ENCODE results near the gene SLC24A4.

The SLC24A4 gene, protein sequence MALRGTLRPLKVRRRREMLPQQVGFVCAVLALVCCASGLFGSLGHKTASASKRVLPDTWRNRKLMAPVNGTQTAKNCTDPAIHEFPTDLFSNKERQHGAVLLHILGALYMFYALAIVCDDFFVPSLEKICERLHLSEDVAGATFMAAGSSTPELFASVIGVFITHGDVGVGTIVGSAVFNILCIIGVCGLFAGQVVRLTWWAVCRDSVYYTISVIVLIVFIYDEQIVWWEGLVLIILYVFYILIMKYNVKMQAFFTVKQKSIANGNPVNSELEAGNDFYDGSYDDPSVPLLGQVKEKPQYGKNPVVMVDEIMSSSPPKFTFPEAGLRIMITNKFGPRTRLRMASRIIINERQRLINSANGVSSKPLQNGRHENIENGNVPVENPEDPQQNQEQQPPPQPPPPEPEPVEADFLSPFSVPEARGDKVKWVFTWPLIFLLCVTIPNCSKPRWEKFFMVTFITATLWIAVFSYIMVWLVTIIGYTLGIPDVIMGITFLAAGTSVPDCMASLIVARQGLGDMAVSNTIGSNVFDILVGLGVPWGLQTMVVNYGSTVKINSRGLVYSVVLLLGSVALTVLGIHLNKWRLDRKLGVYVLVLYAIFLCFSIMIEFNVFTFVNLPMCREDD

DNA sequence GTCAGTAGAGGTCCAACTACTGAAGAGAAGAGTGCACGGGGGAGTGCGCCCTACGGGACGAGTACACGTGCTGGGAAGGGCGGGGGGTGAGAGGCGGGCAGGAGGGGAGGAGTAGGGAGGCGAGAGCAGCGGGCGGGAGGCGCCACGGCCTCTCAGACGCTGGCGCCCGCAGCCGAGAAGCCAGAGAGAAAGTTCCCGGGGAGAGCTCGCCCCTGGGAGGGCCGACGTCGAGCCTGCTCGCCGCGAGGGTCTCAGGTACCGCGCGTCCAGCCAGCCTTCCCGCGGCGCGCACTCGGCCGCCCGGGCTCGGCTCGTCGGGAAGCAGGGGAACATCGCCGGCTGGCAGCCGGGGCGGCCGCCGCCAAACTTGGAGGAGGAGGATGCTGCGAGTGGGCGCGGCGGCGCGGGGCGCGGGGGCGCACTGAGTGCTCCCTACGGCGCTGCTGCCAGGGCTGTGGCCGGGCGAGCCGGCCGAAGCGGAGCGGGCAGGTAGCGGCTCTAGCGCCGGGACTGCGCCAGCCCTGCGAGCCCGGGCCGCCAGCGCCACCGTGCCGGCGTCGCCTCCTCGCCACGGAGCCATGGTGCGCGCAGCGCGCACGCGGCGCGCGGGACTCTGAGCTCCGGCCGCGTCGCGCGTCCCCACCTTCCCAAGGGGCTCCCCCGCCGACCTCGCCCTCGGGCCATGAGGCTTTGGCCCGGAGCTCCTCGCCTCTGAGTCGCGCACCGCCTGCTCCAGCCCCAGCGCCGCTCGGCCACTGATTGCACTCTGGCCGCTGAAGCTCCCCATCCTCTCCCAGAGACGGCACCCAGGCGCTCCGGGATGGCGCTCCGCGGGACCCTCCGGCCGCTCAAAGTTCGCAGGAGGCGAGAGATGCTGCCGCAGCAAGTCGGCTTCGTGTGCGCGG, at the start of gene SLC24A4:
TSS of gene SLC24A4 (plus strand) at position 155 of the 905 bp plus-strand sequence. CDS start at position 821, 666 bp downstream.
- FAIRE-seq: no peak

DNA sequence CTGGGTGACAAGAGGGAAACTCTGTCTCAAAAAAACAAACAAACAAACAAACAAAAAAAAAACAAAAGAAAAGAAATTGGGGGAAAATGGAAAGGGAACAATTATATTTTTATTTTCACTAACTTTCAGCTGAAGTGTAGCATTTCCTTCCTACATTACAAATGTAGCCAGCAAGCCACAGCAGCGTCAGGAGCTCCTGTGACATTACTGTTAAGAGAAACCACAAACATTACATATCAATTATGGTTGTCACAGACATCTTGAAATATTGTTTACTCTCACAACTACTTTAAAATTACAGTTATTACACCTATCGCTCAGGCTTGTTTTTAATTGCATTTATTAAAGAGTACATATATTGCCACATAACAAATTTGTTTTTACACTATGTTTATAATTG, 49.8 kb upstream of the SLC24A4 start:
- FAIRE-seq: no peak

DNA sequence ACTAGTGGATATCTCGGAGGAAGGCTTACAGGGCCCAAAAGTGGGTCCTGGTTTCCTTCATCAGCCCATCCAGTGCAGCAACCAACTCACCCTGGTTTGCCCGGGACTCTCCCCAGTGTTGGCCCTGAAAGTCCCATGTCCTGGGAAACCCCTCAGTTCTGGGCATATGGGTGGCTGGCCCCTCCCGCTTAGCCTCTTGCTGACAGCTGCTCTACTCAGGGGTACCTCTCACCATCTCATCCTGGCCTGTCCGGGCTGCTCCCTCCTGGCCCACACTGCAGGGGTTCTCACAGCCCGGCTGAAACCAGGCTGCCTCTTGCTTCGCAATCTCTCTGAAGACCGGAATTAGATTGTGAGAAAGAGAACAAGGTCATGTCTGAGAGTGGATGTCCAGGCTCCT, 48.9 kb upstream of the SLC24A4 start:
- no peak for FAIRE-seq

DNA sequence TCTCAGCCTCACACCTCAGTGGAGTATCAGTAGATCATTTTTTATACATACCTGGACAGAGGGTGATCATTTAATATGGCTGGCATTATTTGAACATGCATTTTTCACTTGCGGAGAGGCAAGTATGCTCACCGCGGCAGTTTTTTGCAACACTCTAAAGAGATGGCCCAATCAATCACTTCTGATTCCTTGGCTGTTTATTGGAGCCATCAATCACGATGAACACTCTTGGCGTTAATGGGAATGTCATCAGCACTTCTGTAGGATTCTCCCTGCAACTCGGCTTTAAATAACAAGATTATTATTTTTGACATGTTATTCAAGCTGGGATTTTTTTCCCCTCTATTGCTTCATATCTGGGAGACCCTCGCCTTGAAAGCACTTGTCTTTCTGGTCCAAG, 46.9 kb upstream of the SLC24A4 start:
- no peak for FAIRE-seq

DNA sequence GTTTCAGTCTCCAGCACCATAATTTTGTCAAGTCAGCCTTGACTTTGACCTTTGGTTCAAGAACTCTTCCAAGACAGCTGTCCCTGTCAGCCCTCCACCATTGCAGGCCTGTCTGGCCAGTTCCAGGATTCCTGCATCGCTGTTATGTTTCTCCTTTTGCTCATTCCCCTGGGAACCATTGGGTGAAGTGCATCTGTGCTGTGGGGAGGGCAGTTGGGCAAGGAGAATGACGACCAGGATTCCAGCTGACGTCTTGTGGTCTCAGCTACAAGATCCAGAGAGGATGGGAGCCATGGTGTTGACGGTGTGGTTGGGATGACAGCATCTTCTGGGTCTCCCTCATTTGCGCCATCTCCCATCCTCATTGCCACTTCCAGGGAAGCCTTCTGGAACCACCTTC, 45.9 kb upstream of the SLC24A4 start:
- no peak for FAIRE-seq

DNA sequence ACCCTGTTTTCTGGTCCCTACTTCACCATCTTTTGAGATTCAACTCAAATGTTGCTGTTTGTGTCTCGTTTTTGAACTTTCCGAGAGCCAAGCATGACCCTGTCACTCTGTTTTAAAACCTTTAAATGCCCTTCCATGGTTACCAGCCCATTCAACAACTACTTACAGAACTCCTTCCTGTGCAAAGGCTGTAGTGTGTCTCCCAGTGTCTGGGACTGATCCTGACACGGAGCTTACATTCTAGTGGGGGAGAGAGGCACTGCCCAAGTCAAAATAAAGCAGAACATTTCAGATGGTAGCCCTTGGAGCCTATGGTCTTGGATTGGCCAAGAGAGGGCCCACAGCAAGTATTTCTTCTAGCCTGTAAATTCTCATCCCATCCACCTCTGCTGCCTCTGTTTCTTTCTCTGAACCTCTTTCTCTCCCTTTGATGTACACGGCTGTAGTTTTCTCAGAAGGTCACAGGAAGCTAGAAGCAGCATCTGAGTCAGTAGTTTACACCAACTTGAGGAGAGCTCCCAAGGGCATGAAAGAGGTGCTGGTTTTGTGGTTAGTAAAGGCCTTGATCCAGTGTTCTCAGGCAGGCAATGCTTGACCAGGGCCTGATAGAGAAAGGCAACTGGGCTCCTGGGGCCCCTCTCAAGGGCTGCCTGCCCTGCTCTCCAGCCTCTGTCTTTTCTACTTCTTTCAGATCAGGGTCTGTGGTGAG, 42.3 kb upstream of the SLC24A4 start:
- no peak for FAIRE-seq

DNA sequence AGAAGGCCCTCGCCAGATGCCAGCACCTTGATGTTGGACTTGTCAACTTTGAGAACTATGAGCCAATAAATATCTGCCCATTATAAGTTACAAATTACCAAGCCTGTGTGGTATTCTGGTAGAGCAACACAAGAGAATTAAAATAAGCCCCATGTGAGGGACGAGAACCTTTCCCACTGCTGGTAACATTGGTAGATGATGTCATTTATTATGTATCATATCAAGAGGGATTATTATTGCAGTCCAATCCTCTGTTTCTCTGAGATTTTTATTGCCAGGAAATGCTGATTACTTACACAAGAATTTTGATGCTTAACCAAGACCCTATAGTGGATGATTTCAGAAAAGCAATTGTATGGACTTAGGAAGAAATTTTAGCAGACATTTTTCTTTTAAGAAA, 40.3 kb upstream of the SLC24A4 start:
- no peak for FAIRE-seq

DNA sequence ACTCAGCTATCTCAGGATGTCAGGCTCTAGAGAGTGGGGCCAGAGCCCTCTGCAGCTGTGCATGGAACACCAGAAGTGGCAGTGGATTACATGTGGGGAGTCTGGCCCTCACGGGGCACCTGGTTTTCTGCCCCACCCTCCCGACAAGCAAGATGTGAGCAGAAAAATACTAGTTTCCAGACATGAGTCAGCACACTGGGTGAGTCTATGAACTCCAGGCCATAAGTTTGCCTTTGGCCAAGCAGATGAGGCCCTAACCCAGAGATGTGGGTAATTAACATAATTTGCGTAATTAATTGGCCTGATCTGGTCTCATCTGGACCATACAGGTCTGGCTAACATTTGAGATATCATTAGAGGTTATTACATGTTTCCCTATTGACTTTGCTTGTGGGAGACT, 37.7 kb upstream of the SLC24A4 start:
- FAIRE-seq: no peak

DNA sequence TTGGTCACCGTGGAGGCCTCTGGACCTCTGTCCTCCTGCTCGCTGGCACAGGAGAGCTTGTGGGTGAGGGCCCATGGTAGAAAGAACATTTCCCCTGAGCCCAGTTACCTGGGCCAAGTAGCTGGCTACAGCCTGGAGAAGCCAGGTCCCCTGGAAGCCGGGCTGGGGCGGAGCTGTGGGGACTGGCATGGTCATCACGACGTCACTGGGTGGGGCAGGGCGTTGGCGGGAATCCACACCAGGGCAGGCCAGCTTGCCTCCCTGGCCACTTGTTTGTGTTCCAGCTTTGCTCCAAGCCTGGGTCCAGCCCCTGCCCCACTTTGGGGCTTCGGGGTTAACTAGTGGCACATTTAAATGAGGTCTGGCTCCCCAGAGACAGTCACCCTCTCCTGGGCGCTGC, 35.0 kb upstream of the SLC24A4 start:
- FAIRE-seq: no peak

DNA sequence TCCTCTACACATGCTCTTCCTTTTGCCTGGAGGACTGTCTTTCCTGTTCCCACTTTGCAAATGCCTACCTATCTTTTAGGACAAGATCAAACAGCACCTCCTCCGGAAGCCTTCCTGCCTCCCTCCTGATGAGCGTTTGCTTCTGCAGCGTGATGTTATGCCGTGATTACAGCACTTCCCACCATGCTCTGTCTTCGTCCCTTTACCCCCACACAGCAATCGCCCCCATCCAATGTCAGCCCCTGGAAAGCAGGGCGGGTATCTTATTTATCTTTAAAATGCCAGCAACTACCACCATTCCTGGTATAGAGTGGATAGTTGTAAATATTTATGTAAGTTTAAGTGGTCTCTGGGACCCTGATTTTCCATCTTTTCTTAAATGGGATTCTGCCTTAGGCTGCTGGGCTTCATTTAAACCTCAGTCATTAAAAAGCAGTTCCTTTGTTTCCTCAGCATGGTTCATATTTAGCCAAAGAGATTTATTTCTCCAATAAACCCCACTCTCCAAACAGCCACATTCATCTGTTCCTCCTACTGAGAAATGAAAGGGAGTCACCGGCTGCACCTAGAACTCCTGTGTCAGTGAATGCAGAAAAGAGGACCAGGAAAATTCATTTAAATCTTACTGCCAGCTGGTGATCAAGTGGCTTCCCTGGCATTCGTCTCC, 33.8 kb upstream of the SLC24A4 start:
- FAIRE-seq: no peak

DNA sequence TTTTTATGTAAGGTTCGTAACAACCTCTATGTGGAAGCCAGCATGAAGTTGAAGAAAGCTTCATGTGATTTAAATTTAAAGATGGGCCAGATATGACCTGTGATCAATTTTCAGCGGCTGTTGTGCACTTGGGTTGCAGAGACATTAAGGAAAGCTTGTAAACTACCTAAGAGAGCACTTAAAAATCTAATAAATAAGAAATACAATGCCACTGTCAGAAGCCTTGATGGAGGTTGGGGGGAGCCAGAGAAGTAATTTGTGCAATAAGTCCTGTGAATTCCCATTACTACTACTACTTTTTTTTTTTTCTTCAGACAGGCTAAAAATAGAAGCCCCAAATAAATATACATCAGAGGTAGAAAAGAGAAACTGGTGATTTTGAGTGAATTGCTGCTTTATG, 30.3 kb upstream of the SLC24A4 start:
- FAIRE-seq: no peak

DNA sequence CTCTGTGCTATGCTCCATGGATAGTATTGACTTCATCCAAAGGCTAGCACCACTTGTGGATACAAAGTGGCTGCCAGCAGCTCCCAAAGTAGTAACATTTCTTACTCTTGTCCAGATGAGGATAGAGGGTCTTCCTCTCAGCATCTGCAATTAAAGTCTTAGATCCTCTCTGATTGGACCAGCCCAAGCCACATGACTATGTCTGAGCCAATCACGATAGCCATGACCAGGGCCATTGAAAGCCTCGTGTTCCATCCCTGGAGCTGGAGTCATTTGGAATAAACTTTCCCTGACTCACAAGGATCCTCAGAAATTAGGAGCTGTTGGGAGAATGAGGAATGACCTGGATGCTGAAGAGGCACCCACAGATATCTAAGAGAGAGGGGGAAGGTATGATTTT, 28.5 kb upstream of the SLC24A4 start:
- FAIRE-seq: no peak

DNA sequence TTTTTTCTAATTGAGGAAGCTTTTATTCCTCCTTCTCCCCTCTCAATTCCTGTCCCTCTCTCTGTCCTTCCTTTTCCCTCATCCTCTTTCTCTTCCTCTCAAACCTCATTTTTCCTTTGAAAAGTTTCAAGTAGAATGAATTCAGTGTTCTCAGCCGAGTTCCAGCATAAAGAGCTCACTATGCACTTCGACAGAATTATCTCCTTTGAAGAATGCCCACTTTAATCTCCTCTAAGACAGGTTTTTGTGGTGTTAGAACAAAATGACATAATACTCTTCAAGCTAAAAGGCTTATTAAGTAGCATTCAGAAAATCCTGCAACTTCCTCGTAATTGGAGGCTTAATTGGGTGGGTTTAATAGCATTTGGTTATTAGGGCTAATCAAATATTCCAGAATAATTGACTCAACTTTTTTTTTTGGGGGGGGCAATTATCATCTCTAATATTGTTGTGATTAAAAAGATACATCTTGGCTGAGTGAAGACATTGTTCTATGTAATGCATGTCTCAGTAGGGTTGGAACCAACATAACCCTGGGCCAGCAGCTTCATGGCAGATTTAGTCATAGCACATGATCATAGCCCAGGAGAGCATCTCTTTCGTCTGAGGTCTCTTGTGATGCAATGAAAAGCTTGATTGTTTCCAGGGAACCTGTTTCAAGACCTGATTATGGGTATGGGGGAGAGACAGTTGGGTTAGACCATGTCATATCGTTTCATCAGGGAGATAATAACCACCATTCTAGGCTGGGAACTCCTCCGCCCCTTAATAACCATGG, 25.0 kb upstream of the SLC24A4 start:
- FAIRE-seq: no peak

DNA sequence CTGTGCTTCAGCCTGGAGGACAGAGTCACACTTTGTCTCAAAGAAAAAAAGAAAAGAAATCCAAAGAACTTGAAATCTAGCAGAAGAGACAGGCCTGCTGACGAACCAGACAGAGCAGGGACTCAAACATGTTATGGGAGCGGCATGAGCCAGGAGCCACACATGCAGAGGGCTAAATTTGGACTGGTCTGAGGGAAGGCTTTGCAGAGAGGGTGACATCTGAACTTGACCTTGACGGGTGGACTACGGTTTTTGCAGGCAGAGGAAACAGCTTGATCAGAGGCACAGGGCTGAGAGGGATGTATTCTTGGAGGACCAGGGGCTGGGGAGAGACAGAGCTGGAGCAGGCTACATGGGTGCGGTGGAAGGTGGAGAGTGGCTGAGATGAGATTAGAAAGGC, 20.5 kb upstream of the SLC24A4 start:
- no peak for FAIRE-seq

DNA sequence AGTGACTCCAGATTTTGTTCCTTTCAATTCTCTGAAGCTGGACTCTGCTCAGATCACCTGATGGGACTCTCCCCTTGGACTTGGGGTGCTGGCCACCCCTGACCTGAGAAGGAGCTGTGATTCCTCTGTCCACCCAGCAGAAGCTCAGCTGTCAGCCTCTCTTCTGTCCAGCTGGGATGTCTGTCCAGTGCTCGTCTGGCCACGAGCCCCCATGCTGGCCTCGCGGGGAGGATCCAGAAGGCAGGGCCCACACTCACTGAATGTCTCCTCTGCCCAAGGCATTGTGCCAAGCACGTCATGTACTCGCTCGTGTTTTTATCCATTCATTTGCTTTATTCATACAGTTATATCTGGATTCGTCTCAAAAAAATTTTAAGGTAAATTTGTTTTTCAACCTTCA, 14.2 kb upstream of the SLC24A4 start:
- no peak for FAIRE-seq

DNA sequence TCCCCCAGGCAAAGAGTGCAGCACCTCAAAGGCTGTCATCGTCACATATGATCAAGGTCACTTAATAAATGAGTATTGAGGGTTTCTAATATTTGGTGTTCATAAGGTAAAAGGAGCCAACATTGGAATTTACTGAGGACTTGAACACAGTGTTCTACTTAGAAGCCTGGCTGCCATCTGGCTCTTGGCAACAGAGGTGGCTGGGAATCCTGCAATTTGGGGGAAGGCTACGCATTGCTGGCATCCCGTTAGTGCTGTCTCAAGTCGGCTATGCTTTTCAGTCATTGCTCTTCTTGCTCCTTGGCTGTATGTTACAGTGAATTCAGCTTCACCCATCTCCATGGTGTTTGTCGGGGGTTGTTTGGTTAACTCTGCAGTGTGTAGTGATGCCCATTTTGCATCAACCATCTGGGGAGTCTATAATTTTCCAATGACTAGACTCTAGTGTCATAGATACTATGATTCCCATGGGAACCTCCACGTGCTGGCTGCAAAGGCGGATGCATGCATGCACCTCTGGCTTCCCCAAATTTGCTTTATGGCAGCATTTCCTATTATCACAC, 12.9 kb upstream of the SLC24A4 start:
- no peak for FAIRE-seq

DNA sequence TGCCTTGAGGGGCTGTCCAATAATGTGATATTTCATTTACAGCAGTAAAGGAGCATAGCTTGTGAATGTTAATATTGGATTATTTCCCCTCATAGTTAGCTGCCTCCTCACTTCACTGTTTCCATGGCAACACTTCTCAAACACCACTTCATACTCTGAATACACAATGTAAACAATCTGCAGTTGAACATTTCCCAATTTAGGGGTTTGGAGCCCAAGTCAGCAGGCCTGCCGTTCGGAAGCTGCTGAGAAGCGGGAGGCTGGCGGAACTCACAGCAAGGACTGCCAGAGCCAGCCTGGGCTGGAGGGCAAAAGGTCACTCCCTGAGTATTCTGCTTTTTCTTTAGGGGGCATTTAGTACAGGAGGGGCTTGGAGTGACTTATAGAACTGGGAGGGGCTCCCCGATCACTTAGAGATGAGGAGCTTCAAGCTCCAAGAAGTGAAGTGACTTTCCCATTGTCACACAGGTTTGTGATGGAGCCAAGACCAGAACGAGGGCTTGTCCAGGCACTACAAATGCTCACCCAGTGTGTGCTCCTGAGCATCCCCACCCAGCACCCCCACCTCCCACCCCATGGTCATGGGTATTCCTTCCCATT, 12.1 kb upstream of the SLC24A4 start:
- no peak for FAIRE-seq

DNA sequence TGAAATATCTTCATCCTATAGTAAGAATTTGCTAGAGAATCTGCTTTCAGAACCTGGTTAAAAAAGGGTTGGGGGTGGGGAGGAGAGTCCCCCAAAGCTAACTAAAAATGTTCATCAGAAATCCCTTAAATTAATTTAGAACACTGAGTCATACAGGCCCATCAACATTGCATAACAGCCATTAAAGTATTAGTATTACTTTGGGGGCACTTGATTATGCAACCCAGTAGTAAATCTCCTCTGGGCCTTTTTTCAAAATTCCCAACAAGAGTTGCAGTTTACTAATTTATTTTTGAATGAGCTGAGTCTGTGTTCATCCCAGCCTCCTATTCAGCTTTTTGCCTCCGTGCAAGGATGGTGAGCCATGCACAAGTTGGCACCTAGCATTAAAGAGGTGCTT, 8.8 kb upstream of the SLC24A4 start:
- no peak for FAIRE-seq

DNA sequence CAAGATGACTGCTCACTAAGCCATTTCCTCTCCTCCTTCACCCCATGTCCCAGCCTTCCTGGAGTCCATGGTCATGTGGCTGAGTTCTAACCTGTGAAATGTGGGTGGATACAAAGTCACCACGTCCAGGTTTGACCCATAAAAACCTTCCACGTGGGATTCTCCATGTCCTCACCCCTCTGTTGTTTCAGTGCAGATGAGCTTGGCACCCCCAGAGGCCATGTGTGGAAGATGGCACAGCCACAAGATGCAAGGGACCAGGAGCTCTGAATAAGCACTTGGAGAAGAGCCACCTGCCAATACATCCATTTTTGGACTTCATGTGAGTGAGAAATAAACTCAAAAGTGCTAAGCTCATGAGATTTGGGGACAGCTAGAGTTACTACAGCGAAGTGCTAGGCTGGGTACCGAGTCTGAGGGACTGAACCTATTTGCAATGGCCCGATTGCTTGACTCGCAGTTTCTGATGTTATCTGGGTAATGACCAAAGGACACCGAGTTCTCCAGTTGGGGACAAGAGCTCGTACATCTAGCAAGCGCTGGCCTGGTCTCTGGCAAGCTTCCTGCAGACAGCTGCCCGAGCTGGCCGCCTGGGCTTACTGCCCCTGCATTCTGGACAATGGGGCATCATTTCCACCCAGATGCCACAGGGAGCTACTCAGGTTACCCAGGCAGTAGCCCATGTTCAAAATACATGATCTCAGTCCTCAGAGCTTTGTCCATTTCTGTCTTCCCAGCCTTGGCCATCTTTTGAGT, 7.7 kb upstream of the SLC24A4 start:
- no peak for FAIRE-seq

DNA sequence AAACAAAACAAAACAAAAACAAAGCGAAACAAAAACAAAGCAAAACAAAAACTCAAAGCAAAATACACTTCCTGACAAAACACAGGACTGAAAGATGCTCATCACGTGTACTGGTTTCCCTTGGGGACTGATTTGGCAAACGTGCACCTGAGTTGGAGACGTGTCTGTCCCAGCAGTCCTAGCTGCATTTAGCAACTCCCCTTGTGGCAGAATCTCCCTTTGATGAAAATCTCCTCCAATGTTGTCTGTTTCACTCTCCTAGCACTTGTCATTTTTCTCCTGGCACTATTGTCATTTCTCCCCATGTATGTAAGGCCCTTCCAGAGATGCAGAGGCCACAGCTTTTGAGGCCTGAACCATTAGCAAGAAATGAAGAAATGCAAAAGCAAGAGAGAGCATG, 6.8 kb upstream of the SLC24A4 start:
- no peak for FAIRE-seq
